GM12864 (cell line): ENCODE data around the gene TMEM135.

ENCODE experiments used
- DNase-seq: peaks from one replicate; pipeline ENCODE4 v3.0.0-alpha.2; 2011; ENCODE audit warnings: low read depth
- H3K4me3 ChIP-seq: 2 replicates; pipeline ENCODE4 v1.5.1; 2011; ENCODE audit warnings: mild to moderate bottlenecking, low read depth, low read length, control low read depth
- CTCF ChIP-seq: IDR thresholded peaks from 2 replicates; pipeline ENCODE4 v1.5.1; 2011; ENCODE audit warnings: low read depth, mild to moderate bottlenecking, moderate library complexity, low read length, control low read depth, inconsistent platforms; ENCODE audit errors: missing control alignments

Gene TMEM135

GRCh38 chr11:87056091-87056490 is 18.4 kb downstream of the TMEM135 start:
- no peak for TF ChIP-seq CTCF
- no peak overlapping the region for H3K4me3 ChIP-seq
- no peak for DNase-seq

GRCh38 chr11:87057749-87058148 is 20.0 kb downstream of the TMEM135 start:
- no peak for DNase-seq
- H3K4me3 ChIP-seq: no peak overlapping the region
- TF ChIP-seq CTCF: no peak

GRCh38 chr11:87059596-87060390 is 22.1 kb downstream of the TMEM135 start:
- no peak for TF ChIP-seq CTCF
- DNase-seq: no peak
- H3K4me3 ChIP-seq: no peak overlapping the region

GRCh38 chr11:87061766-87062165 is 24.0 kb downstream of the TMEM135 start:
- no peak for DNase-seq
- TF ChIP-seq CTCF: no peak
- no peak overlapping the region for H3K4me3 ChIP-seq

- no peak overlapping the region for H3K4me3 ChIP-seq
- DNase-seq: no peak
- TF ChIP-seq CTCF: no peak
Measured at GRCh38 chr11:87063982-87064381, 26.2 kb downstream of the TMEM135 start.

GRCh38 chr11:87072787-87073186 is 35.1 kb downstream of the TMEM135 start:
- H3K4me3 ChIP-seq: no peak overlapping the region
- no peak for TF ChIP-seq CTCF
- no peak for DNase-seq

GRCh38 chr11:87076260-87076783 is 38.6 kb downstream of the TMEM135 start:
- TF ChIP-seq CTCF: no peak
- DNase-seq: no peak
- H3K4me3 ChIP-seq: no peak overlapping the region
